Measurements from ENCODE around the gene SV2C.
A peak's percentile ranks its signal among the peaks of the same experiment; 100 is the strongest.
"Not testable (repeated sequence)": the region's sequence is repeated elsewhere in the genome, so short reads cannot be mapped to it uniquely, and the experiment has no call there.

SV2C gene, protein sequence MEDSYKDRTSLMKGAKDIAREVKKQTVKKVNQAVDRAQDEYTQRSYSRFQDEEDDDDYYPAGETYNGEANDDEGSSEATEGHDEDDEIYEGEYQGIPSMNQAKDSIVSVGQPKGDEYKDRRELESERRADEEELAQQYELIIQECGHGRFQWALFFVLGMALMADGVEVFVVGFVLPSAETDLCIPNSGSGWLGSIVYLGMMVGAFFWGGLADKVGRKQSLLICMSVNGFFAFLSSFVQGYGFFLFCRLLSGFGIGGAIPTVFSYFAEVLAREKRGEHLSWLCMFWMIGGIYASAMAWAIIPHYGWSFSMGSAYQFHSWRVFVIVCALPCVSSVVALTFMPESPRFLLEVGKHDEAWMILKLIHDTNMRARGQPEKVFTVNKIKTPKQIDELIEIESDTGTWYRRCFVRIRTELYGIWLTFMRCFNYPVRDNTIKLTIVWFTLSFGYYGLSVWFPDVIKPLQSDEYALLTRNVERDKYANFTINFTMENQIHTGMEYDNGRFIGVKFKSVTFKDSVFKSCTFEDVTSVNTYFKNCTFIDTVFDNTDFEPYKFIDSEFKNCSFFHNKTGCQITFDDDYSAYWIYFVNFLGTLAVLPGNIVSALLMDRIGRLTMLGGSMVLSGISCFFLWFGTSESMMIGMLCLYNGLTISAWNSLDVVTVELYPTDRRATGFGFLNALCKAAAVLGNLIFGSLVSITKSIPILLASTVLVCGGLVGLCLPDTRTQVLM

DNA sequence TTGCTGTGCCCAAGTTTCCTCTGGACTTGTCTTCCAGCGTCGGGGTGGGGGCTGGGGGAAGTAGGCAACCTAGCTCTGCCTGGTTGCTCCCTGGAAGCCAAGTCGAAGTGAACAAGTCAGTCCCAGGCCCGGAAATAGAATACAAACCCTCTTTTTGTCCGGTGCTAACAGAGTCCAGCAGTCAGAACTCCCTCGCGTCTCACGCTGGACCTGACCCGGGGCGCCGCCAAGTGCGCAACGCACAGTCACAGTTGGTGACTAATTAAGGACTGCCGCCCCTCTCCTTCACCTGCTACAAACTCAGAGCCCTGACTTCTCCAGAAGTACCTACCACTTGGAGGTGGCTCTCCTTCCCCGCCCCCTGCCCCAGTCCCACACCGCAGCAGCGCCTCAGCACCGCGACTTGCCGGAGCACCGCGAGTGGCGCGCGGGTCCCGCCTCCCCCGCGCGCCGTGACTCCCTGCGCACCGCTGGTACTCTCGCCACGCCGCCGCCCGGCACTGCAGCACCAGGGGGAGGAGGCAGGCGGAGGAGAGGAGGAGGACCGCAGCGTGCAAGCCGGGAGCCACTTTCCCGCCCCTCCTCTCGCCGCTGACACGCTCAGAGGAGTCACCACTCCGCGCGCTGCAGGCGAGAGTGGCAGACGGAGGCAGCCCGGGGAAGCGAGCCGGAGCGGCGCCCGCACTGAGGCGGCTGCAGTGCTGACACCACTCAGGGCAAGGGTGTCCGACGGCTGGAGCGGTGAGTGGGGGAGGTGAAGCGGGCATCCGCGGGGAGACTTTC, at the start of gene SV2C:
Gene SV2C (plus strand): TSS at position 612 of the 783 bp plus-strand sequence. CDS start 48,368 bp downstream, outside the sequence.
- peak; percentile 3 for DNase-seq

DNA sequence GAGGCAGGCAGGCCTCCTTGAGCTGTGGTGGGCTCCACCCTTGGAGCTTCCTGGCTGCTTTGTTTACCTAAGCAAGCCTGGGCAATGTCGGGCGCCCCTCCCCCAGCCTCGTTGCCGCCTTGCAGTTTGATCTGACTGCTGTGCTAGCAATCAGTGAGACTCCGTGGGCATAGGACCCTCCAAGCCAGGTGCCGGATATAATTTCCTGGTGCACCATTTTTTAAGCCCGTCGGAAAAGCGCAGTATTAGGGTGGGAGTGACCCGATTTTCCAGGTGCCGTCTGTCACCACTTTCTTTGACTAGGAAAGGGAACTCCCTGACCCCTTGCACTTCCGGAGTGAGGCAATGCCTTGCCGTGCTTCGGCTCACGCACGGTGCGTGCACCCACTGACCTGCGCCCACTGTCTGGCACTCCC, 45.4 kb upstream of the SV2C start:
- DNase-seq = not testable (repeated sequence)

DNA sequence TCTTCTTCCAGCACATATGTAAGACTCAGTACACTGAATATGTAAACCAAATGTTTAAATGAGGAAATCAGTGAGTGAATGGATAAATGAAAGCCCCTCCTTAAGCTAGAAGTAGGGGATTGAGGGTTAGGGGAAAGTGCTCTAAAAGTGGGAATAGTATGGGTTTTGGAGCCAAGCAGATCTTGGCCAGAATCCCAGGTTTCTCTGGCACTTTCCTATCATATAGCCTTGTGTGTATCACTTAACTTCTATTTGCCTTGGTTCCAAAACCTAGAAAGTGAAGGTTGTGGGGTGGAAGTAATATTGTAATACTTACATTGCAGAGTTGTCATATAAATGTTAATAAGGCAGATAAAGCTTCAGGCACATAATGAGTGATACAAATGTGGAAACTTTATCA, 45.0 kb upstream of the SV2C start:
- no peak for DNase-seq

DNA sequence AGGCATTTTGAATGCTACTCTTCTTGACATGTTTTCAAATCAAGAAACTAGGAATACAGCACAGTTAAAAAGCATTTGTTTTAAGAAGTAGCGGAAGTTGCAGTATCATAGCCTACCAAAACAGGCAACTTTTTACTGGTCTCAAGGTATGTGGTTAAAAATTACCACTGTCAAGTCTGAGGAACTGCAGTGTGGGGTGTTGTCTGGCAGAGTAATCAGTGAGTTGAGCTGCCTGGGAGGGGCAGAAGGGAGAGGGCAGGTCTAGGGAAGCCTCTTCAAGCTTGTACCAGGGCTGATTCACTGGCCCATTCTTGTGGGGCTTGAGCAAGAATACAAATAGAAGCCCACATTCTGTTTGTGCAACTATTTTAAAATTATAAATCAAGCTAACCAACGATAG, 42.4 kb upstream of the SV2C start:
- DNase-seq = no peak

DNA sequence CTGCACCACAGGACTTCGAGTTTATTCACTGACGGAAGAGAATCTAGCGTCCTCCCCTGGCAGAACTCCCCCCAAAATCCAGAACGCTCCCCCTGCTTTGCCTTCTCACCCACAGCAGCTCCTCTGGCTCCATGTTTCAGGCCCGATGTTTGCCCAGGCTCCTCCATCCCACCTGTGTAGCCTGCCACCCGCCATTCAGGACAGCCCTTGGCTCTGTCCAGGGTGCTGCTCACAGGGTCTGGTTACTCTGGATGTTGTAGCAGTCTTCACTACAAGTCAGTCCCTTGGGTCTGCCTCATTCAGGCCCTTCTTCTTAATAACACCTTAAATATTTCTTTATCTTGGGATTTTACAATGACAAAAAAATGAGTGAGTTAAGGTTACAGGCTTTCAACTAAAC, 41.3 kb upstream of the SV2C start:
- no peak for DNase-seq

DNA sequence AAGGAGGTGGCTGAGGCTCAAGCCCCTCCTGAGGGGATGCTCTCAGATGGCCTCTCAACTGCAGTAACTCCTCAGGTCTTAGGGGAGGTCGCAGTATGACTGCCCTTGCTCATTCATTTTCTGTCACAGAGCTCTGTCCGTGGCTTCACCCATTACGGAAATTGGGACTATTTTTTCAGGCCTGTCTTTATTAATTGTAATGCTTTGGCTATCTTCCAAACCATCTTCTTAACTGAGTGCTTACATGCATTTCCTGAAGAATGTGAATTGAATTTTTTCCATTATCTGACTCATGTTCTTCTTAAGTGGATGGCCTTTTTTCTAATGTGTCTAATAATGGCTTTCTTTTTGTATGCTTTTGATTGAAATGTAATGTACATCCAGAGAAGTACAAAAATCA, 36.4 kb upstream of the SV2C start:
- DNase-seq = no peak

DNA sequence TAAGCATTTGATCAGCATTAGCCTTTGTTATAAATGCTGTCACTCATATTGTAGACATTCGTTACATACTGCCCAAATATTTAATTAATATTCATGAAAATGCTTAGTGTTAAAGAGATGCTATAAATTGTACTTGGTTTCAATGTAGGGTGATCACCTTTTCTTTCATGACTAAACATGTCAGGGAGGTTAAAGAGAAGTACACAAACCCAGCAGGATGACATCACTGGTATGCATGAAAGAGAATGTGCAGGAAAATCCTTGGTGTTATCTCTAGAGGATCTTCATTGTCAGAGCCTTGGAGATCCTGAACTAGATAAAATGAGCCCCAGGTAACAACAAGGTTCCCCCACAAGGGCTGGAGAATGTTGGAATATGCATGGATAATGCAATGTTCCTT, 33.0 kb upstream of the SV2C start:
- no peak for DNase-seq

DNA sequence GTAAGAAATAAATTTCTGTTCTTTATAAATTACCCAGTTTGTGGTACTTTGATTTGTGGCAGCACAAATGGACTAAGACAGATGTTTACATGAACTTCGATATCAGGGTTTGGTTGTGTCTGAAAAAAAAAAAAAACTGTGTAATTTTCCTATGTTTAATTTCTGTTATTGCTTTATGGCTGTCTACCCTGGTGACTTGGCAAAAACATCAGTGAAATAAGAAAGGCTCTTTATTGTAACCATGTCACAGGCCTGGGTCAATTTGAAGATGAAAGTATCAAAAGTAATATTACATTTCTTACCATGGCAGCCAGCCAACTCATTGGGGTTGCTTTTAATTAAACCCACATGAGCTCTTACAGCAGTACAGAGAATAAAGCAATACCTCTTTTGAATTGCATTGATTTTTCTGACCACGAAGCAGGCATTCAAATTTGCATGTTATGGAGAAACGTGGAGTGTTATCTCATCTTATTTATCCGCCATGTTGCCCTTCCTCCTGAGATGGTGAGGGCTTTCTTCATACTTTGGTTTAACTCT, 20.6 kb upstream of the SV2C start:
- no peak for DNase-seq

DNA sequence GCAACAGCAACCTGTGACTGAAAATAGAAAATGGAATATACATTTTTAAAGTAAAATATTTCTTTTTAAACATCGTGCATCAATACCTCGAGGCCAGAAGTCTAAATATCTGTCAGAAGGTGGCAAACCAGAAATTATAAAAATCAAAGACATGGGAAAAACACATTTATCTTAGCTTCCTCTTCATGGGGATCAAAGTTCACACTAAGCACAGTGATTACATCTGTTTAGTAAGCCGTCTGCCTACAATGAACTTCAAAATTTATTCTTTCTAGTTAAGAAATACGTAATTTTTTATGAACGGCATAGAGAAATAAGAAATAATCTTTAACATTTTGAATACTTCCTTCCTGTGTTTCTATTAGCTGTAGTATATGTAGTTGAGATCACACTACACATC, 17.9 kb upstream of the SV2C start:
- no peak for DNase-seq

DNA sequence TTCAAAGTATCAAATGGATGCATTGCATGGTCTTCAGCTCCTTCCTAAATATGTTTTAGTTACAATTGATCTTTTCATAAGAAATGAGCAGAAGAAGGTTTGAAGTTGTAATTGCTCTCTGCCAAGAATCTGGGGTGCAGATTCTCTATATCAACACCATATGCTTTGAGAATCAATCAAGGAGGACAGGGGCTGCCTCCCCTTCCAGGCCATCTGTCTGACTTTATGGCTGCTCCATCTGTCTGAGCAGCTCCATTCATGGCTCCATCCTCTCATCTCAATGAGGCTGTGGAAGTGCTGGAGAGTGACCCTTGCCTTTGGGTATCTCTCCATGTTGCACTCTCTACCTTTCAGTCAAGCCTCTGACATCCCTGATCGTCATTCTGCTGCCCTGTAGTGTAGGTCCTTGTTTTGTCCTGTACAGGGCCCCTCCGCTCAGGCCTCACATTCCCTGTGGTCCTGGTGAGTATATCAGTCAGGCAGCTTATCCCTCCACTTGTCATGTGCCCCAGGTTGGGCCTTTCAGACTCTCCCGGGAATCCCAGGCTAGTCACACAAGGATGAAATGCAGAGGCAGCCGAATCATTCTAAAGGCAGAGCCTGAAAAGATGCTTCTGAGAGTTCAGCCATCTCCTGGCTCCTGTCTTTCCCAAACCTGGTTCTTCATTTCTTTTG, 14.0 kb upstream of the SV2C start:
- no peak for DNase-seq

DNA sequence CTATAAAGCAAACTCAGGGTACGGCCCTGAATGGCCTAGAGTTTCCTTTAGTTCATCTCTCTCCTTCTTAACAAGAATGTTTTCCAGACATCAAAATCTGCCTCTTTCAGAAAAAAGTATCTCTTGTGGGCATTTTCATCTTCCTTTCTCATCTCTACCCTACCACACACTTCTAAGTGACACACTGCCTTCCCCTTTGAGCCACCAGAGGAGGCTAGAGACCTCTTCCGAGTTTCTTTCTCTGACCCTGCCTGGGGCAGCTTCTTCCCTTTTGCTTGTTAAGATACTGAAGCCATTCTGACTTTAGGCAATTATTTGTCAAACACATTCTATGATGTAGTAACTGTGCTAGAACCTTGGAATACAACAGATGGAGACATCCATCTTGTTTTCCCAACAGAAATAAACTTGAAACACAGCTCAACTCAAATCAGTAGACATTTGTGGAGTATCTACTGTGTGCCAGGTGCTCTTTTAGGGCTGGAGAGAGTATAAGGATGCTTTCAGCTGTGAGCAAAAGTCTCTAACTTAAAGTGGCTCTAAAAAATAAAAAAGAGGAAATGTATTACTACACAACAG, 8.6 kb upstream of the SV2C start:
- no peak for DNase-seq

DNA sequence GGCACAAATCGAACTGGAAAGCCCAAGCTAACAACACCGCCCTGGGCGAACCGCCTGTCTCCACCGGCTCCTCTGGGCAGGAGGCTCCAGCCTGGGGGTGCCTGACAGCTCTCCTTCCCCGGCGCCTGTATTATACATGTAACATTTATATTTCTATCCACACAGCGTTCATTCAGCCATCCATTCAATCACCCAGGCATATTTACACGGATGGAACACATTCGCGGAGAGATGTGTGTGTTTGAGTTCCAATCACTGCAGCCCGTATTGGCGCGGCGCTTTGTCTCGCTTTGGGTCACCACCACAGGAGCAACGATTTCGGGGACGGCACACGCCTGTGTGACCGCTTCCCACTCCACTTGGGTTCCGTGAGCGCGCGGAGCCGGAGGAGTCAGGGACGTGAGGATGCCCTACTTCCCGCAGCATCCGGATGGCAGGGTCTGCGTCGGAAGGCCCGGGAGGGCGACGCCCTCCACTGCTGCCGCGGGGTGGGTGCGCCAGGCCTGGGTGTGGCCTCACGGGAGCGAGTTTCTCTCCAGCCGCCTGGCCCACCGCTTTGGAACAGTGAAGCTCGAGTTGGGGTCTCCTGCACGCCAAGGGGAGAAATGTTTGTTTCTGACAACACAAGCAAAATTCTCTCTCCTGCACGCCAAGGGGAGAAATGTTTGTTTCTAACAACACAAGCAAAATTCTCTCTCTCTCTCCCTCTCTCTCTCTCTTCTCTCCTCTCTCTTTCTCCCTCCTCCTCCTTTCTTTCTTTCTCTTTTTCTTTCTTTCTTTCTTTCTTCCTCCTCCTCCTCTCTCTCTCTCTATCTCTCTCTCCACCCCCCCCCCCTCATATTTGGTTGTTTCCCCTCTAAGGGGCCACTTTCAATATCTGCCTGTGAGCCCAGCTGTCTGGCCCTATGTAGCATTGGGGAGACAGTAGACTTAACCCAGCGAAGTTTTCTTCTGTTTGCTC, 1.1 kb upstream of the SV2C start:
- no peak for DNase-seq

DNA sequence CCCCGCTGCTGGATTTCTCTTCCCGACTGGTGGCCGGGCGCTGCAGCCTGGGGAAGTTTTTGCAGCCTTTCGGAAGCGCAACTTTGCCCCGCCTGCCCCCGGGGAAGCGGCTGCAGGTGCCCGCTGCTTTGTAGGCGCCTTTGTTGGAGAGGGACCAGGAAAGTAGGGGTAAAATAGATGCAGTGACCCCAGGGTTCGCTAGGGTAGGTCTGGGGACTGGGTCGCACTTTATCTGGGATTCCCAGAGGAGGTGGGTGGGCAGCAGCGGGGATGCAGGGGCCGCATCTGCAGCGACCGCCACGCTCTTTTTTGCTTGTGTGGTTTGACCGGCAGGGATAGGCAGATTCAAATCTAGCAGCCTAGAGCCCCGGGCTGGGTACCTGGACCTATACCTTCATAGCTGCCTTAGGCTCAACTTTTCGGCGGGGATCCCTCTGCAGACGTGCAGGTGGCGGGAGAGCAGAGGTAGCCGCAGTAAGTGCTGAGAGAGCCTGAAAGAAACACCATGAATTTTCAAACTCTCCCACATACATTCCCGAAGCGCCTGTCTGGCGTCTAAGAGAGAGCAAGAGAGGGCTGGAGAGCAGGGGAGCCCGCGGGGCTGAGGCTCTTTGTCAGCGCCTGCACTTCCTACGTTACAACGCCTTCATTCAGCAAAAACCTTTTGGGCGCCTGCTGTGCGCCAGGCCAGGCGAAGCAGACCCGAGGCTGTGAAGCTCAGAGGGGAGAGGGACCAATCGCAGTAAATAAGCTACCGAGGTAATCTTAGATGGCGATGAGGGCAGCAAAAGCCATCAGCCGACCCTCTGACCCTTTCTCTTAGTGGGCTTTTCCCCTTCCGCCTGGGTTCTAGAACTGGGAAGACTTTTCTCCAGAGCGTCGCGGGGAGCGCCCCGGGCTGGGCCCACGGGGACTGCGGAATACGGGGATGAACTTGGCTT, 642 bp downstream of the SV2C start:
- DNase-seq = no peak

DNA sequence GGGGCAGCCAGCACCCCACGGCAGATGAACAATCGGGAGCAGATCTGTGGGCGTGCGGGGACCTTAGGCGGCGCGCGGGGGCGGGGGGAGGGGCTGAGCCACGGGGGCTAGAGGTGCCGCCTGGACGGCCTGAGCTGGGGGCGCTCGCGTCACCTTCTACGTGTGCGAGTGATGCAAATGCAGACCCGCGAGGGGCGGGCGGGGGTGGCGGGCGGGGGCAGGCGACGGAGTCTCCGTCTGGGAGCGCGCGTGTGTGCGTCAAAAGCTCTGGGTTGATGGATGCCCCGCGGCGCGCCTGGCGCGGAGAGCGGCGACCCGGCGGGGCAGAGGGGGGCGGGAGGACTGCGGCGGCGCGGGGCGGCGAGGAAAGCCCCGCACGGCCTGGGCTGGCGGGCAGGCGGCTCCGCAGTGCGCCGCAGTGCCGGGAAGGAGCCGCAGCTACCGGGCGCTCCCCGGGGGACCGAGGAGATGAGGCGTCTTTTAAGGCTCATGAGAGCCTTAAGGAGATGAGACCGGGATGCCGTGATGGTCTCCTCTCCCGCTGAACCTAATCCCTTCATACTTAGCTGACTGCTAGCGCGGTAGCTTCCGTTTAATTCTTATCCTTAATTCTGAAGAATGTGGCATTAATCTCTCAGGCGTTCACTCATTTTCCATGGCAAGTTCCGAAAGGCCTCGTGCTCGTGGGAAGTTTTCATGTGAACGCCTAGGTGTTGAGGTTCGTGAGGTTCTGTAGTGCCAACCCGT, 1.5 kb downstream of the SV2C start:
- DNase-seq = no peak

DNA sequence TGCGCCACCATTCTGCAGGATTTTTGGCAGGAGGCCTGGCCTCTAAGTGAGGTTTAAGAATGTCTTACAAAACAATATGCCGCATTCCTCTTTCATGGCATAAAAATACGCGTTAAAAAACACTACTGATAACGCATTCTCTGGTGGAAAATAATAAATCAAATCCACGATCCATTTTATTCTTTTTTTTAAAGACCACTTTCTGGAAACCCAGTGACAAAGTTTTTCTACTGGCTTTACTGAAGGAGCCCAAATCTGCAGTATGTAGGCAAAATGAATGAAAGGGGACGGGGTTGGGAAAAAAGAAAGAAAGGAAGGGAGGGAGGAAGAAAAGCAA, 2.0 kb downstream of the SV2C start:
- no peak for DNase-seq

DNA sequence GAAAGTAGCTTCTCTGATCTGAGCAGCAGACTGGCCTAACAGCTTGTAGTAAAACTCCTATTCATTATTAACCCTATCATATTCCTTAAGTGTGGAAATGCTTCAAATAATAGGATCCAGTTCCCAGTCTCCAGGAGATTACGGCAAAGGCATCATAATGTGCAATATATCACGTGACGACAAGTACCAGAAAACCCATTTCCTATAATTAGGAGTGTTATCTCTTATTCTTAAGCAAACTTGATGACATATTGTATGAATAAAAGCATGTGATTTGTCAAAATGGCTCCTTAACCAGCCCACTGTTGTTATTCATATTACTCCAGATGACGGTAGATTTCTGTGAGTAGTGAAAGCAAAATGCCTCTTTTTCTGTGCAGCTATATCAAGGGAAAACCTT, 2.9 kb downstream of the SV2C start:
- DNase-seq = no peak

DNA sequence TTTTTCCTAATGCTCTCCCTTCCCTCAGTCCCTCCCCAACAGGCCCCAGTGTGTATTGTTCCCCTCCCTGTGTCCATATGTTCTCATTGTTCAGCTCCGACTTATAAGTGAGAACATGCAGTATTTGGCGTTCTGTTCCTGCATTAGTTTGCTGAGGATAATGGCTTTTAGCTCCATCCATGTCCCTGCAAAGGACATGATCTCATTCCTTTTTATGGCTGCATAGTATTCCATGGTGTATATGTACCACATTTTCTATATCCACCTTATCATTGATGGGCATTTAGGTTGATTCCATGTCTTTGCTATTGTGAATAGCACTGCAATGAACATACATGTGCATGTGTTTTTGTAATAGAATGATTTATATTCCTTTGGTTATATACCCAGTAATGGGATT, 6.0 kb downstream of the SV2C start:
- not testable (repeated sequence) for DNase-seq

DNA sequence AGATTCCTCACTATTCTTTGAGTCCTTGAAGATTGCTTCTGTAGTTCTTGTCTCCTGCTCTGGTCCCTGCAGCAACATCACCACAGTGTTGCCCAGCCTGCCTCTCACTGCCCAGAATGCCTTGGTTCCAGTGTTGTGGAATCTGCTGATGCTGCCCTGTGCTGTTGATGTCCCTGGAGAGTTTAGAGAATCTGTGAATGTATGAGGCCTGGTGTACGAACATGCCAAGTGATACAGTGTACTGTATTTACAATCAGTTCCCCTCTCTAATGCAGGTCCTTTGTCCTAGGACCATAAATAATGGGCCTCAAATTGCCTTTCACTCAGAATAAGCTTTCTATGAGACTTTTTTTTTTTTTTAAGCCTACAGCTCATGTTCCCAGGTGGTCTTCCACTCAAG, 8.2 kb downstream of the SV2C start:
- DNase-seq = no peak

DNA sequence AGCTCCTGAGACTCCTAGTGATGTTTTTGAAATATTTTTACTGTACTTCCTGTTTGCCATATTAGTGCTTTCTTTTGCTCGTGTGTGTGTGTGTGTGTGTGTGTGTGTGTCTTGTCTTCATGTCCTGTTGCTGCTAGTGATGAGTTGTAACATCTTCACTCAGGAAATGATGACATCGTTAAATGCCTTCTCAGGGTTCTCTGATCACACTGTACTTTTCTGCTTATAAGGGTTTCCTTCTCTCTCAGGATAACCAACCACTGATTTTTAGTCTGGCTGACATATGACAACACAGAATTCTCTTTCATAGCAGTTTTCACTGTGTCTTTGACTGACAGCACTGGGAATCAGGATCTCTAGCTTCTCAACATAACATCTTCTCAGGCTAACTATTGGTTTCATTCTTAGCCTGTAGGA, 16.1 kb downstream of the SV2C start:
- no peak for DNase-seq

All from EL (cell line).